ENCODE measurements around the gene SLC7A14. TPM values are rescaled to one million over a fixed set of nuclear protein-coding genes. Genes with fewer than 3 reads are reported as not detected.

Gene SLC7A14
- total and polyA plus RNA-seq, 8 donors, result 0.09 to 1.9 (median 0.20) TPM

GRCh38 chr3:170482199-170482598, 103.7 kb downstream of the SLC7A14 start:
- DNase-seq, result no peak
- H3K36me3 ChIP-seq, result no peaks in the 10 kb centered on the region
- no peak overlapping the region for H3K4me3 ChIP-seq
- no peak for FAIRE-seq
- no peak overlapping the region for H3K27ac ChIP-seq
- TF ChIP-seq, protein P1, sequence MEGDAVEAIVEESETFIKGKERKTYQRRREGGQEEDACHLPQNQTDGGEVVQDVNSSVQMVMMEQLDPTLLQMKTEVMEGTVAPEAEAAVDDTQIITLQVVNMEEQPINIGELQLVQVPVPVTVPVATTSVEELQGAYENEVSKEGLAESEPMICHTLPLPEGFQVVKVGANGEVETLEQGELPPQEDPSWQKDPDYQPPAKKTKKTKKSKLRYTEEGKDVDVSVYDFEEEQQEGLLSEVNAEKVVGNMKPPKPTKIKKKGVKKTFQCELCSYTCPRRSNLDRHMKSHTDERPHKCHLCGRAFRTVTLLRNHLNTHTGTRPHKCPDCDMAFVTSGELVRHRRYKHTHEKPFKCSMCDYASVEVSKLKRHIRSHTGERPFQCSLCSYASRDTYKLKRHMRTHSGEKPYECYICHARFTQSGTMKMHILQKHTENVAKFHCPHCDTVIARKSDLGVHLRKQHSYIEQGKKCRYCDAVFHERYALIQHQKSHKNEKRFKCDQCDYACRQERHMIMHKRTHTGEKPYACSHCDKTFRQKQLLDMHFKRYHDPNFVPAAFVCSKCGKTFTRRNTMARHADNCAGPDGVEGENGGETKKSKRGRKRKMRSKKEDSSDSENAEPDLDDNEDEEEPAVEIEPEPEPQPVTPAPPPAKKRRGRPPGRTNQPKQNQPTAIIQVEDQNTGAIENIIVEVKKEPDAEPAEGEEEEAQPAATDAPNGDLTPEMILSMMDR (IDR thresholded peaks at IDR 0.05), result no peak
- H3K27me3 ChIP-seq, result no peaks in the 10 kb centered on the region
- H3K9me3 ChIP-seq, result no peaks in the 10 kb centered on the region
- 87 to 90% methylated on average over 4 of the region's 4 CpGs for WGBS, 2 donors
- ATAC-seq, result no peak
- no peaks in the 10 kb centered on the region for H3K4me1 ChIP-seq
- intact Hi-C loops (cut with DNase I), result no loop called here

GRCh38 chr3:170480111-170480510, 105.8 kb downstream of the SLC7A14 start:
- no peak overlapping the region for H3K4me3 ChIP-seq
- H3K4me1 ChIP-seq, result no peaks in the 10 kb centered on the region
- TF ChIP-seq, protein P1 (IDR thresholded peaks at IDR 0.05), result no peak
- ATAC-seq (no peak), FAIRE-seq (no peak), DNase-seq (no peak)
- intact Hi-C loops (cut with DNase I), result no loop called here
- WGBS, 2 donors, result 77 to 89% methylated on average over 4 of the region's 4 CpGs
- H3K36me3 ChIP-seq, result no peaks in the 10 kb centered on the region
- no peak overlapping the region for H3K27ac ChIP-seq
- H3K9me3 ChIP-seq, result no peaks in the 10 kb centered on the region
- H3K27me3 ChIP-seq, result no peaks in the 10 kb centered on the region

DNA sequence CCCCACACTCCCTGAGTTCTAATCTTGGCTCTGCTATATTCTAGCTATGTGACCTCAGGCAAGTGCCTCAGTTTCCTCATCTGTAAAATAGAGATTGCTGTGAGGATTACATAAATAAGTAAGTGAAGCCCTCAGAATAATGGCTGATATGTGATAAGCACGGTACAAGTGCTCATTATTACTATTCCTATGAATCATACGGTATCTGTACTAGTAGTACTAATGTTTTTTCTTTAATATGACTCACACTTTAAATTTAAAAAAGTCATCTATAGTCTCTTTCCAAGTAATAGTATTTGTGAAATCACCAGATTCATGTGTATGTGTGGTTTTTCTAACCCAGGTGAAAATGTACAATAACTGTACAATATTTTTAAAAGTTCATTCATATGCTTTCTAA, 108.5 kb downstream of the SLC7A14 start:
- H3K36me3 ChIP-seq, result no peaks in the 10 kb centered on the region
- H3K27ac ChIP-seq, result no peak overlapping the region
- FAIRE-seq (no peak), ATAC-seq (no peak), DNase-seq (no peak)
- no peaks in the 10 kb centered on the region for H3K9me3 ChIP-seq
- no peak overlapping the region for H3K4me3 ChIP-seq
- TF ChIP-seq, protein P1 (IDR thresholded peaks at IDR 0.05), result no peak
- no peaks in the 10 kb centered on the region for H3K27me3 ChIP-seq
- H3K4me1 ChIP-seq, result no peaks in the 10 kb centered on the region
- WGBS, 2 donors, result 45 to 49% methylated on average over 2 of the region's 2 CpGs
- intact Hi-C loops (cut with DNase I), result no loop called here

DNA sequence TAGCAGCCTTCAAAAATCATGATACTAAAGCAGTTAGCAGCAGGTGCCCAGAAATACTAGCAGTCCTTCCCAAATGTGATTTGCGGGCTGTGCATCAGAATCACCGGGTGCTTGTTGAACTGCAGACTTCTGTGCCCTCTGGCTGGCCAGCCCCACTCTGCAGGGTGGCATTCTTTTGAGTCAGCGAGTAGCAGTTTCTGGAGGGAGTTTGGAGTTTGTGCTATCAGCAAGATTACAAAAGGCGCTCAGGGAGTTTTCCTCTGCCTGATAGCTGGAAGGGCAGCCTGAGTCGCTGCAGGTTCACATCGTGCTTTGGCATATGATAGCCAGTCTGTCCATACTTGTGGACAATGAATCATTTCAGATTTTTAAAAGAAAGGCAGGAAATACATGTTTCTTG, 109.6 kb downstream of the SLC7A14 start:
- no peak for DNase-seq
- WGBS, 2 donors, result 37 to 40% methylated on average over 6 of the region's 6 CpGs
- Histone ChIP-seq H3K27ac (no peak overlapping the region), H3K9me3 (no peaks in the 10 kb centered on the region), H3K27me3 (peaks cover 0 to 3% (median 0%) of the 10 kb centered on the region in 4 donors), H3K4me1 (no peaks in the 10 kb centered on the region), H3K36me3 (no peaks in the 10 kb centered on the region), H3K4me3 (no peak overlapping the region)
- TF ChIP-seq, protein P1 (IDR thresholded peaks at IDR 0.05), result no peak
- ATAC-seq, result no peak
- FAIRE-seq, result no peak
- intact Hi-C loops (cut with DNase I), result no loop called here

- no peaks in the 10 kb centered on the region for H3K36me3 ChIP-seq
- WGBS, 2 donors, result 64 to 68% methylated on average over 3 of the region's 3 CpGs
- DNase-seq (no peak), FAIRE-seq (no peak), ATAC-seq (no peak)
- peaks cover 0 to 5% (median 0%) of the 10 kb centered on the region in 4 donors for H3K27me3 ChIP-seq
- H3K9me3 ChIP-seq, result no peaks in the 10 kb centered on the region
- H3K4me3 ChIP-seq, result no peak overlapping the region
- intact Hi-C loops (cut with DNase I), result no loop called here
- TF ChIP-seq, protein P1 (IDR thresholded peaks at IDR 0.05), result no peak
- H3K4me1 ChIP-seq, result no peaks in the 10 kb centered on the region
- no peak overlapping the region for H3K27ac ChIP-seq
These were observed 110.7 kb downstream of the SLC7A14 start for GRCh38 chr3:170475092-170475685.

Measured in pancreas (tissue), 10 donors.